ENCODE measurements around the gene UCK1. TPM values are rescaled to one million over a fixed set of nuclear protein-coding genes. Genes with fewer than 3 reads are reported as not detected.

UCK1 gene
- total and polyA plus RNA-seq, 2 experiments from 2014 or later, result 48.8 to 57.1 TPM

DNA sequence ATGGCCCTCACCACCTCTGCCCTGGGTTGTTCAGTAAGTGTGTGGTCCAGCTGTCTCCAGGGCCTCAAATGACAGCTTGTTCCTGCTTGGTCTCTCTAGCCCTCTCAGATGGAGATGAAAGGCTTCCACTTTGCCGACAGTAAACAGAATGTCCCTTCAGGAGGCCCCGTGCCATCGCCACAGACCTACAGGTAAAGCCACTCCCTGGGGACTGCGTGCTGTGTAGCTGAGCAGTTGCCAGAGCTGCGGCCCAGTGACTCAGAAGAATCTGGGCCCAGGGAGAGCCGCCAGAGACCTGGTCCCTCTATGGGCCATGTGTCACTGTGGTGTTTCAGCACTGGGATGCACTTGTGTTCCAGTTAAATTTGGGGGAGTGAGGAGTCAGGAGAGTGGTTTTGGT is 39.0 kb downstream of the UCK1 start:
- Histone ChIP-seq H3K9me3 (ENCODE audit: low read depth) (no peaks in the 10 kb centered on the region), H3K4me3 (no peak overlapping the region), H3K27me3 (no peaks in the 10 kb centered on the region), H3K27ac (no peak overlapping the region), H3K4me1 (ENCODE audit: low read depth) (no peaks in the 10 kb centered on the region), H3K36me3 (peaks cover 91% of the 10 kb centered on the region)
- TF ChIP-seq, protein P1, sequence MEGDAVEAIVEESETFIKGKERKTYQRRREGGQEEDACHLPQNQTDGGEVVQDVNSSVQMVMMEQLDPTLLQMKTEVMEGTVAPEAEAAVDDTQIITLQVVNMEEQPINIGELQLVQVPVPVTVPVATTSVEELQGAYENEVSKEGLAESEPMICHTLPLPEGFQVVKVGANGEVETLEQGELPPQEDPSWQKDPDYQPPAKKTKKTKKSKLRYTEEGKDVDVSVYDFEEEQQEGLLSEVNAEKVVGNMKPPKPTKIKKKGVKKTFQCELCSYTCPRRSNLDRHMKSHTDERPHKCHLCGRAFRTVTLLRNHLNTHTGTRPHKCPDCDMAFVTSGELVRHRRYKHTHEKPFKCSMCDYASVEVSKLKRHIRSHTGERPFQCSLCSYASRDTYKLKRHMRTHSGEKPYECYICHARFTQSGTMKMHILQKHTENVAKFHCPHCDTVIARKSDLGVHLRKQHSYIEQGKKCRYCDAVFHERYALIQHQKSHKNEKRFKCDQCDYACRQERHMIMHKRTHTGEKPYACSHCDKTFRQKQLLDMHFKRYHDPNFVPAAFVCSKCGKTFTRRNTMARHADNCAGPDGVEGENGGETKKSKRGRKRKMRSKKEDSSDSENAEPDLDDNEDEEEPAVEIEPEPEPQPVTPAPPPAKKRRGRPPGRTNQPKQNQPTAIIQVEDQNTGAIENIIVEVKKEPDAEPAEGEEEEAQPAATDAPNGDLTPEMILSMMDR (IDR thresholded peaks at IDR 0.05; ENCODE audit: low read depth, low read length), result no peak
- no peak for DNase-seq (ENCODE audit: low read depth in 1 of 2, low spot score in 1 of 2)

DNA sequence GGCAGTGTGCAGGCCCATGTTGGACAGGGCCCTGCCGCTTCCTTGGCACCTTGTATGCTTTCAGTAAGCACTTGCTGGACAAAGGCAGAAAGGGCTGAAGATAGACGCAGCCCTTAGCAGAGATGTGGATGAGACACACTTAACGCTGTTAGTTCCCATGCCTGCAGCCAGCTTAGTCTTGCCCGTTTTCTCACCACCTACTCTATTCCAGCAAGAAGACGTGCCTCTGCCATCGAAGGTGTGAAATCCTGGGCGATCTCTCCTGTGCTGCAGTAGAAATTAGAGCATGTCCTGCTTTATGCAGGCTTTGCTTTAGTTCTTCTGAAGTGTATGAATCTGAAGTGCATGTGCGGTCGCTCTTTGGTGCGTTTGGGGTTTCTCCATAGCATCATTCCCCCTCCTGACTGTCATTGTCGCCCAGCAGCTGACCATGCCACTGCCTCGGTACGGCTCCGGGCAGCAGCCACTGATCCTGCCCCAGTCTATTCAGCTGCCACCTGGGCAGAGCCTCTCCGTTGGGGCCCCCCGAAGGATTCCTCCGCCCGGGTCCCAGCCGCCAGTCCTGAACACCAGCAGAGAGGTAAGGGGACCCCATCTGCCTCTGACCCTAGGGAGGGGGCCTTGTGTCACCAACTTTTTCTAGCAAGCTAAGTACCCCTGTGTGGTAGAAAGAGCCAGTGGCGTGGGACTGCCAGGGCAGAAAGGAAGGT is 39.9 kb downstream of the UCK1 start:
- Histone ChIP-seq H3K27ac (no peak overlapping the region), H3K36me3 (peaks cover 92% of the 10 kb centered on the region), H3K9me3 (ENCODE audit: low read depth) (no peaks in the 10 kb centered on the region), H3K4me3 (no peak overlapping the region), H3K4me1 (ENCODE audit: low read depth) (no peaks in the 10 kb centered on the region), H3K27me3 (no peaks in the 10 kb centered on the region)
- no peak for DNase-seq (ENCODE audit: low read depth in 1 of 2, low spot score in 1 of 2)
- TF ChIP-seq, protein P1 (IDR thresholded peaks at IDR 0.05; ENCODE audit: low read depth, low read length), result no peak

DNA sequence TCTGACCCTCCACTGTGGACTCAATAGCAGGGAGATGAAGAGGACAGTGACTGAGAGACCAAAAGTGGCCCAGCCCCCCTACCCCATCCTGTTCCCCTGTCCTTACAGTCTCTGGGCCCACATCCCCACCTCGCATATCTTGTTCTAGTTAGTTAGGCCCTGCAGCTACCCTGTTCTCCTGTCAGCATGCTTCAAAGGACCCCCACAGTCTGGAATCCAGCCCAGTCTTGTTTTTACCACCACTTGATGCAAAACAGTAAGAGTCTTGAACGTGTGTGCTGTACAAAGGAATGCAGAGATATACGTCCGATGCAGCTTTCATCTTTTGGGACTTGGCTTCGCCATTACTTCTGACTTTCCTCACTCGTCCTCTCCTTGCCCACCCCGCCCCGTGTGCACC is 40.5 kb downstream of the UCK1 start:
- no peak for DNase-seq (ENCODE audit: low read depth in 1 of 2, low spot score in 1 of 2)
- Histone ChIP-seq H3K27ac (no peak overlapping the region), H3K27me3 (no peaks in the 10 kb centered on the region), H3K36me3 (peaks cover 92% of the 10 kb centered on the region), H3K9me3 (ENCODE audit: low read depth) (no peaks in the 10 kb centered on the region), H3K4me3 (no peak overlapping the region), H3K4me1 (ENCODE audit: low read depth) (no peaks in the 10 kb centered on the region)
- TF ChIP-seq, protein P1 (IDR thresholded peaks at IDR 0.05; ENCODE audit: low read depth, low read length), result no peak

DNA sequence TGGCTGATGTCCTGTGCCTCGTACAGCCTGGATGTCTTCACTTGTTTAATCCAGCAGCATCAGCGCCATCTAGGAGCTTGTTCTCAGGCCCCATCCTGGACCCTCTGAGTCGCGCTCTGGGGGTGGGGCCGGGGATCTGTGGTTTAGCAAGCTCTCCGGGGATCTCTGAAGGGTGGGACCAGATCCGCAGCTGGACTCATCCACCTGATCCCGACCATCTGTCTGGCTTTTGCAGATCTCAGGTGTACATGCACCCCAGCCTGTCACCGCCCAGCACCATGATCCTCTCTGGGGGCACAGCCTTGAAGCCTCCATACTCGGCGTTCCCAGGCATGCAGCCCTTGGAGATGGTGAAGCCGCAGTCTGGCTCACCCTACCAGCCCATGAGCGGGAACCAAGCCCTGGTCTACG is 43.4 kb downstream of the UCK1 start:
- TF ChIP-seq, protein P1 (IDR thresholded peaks at IDR 0.05; ENCODE audit: low read depth, low read length), result no peak
- Histone ChIP-seq H3K4me1 (ENCODE audit: low read depth) (no peaks in the 10 kb centered on the region), H3K9me3 (ENCODE audit: low read depth) (no peaks in the 10 kb centered on the region), H3K27me3 (no peaks in the 10 kb centered on the region), H3K4me3 (no peak overlapping the region), H3K27ac (no peak overlapping the region), H3K36me3 (peaks cover 95% of the 10 kb centered on the region)
- no peak for DNase-seq (ENCODE audit: low read depth in 1 of 2, low spot score in 1 of 2)

DNA sequence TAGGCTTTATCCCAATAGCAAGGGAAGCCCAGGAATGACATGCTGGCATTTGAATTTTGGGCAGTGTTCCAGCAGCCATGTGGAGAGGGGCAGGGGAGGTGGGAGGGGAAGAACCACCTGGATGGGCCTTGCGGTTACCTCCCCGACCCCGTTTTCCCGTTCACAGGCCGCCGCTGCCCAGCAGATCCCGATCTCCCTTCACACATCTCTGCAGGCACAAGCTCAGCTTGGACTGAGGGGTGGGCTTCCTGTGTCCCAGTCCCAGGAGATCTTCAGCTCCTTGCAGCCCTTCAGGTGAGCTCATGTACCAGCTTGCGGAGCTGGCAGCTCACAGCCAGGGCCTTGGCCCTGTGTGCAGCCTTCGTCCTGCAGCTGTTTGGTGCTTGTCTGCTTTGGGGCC is 44.1 kb downstream of the UCK1 start:
- Histone ChIP-seq H3K9me3 (ENCODE audit: low read depth) (no peaks in the 10 kb centered on the region), H3K36me3 (peaks cover 95% of the 10 kb centered on the region), H3K4me3 (no peak overlapping the region), H3K27ac (no peak overlapping the region), H3K27me3 (no peaks in the 10 kb centered on the region), H3K4me1 (ENCODE audit: low read depth) (no peaks in the 10 kb centered on the region)
- TF ChIP-seq, protein P1 (IDR thresholded peaks at IDR 0.05; ENCODE audit: low read depth, low read length), result no peak
- no peak for DNase-seq (ENCODE audit: low read depth in 1 of 2, low spot score in 1 of 2)
